NCI-H526 treated with DMSO at 0.1 percent for 48 hours (cell line): Measurements from ENCODE around the gene IGSF1.

Experiments
- DNase-seq: peaks from one replicate; lab custom pipeline; 2025; lab: John Stamatoyannopoulos, UW

The IGSF1 gene, protein sequence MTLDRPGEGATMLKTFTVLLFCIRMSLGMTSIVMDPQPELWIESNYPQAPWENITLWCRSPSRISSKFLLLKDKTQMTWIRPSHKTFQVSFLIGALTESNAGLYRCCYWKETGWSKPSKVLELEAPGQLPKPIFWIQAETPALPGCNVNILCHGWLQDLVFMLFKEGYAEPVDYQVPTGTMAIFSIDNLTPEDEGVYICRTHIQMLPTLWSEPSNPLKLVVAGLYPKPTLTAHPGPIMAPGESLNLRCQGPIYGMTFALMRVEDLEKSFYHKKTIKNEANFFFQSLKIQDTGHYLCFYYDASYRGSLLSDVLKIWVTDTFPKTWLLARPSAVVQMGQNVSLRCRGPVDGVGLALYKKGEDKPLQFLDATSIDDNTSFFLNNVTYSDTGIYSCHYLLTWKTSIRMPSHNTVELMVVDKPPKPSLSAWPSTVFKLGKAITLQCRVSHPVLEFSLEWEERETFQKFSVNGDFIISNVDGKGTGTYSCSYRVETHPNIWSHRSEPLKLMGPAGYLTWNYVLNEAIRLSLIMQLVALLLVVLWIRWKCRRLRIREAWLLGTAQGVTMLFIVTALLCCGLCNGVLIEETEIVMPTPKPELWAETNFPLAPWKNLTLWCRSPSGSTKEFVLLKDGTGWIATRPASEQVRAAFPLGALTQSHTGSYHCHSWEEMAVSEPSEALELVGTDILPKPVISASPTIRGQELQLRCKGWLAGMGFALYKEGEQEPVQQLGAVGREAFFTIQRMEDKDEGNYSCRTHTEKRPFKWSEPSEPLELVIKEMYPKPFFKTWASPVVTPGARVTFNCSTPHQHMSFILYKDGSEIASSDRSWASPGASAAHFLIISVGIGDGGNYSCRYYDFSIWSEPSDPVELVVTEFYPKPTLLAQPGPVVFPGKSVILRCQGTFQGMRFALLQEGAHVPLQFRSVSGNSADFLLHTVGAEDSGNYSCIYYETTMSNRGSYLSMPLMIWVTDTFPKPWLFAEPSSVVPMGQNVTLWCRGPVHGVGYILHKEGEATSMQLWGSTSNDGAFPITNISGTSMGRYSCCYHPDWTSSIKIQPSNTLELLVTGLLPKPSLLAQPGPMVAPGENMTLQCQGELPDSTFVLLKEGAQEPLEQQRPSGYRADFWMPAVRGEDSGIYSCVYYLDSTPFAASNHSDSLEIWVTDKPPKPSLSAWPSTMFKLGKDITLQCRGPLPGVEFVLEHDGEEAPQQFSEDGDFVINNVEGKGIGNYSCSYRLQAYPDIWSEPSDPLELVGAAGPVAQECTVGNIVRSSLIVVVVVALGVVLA (N-terminal part only)

DNA sequence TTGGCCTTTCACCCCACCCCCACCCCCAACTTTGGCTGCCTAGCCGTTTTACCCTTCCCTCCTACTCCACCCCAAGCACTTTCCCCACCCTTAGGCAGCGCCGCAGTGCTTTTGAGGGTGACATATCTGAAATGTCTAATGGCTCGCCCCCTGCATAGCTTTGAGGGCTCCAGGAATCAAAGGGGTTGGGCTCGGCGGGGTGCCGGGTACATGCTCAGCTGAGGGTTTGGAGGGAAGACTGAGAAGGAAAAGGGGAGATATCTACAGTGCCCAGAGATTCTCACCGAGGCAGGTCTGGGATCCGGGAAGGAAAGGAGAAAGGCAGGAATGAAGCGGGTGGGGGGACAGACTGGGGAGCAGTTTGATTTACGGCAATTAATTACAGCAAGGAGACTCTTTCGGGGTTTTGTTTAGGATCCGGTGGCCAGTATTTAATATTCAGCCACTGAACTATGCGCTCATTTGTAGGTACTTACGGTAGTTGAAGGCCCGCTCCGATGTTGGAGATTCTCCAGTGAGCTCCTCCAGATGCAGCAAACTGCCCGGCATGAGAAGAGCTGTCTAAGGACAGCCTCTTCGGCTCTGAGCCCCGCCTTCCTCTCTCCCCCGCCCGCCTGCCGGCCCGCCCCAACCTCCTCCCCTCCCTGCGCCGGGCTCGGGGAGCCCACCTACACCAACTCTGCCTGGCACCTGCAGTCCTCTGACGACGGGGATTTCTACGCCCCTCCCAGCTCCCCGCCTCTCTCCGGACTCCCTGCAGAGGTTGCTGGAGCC is at the start of gene IGSF1:
TSS of gene IGSF1 (minus strand) at position 569 of the 774 bp plus-strand sequence. CDS start 2,632 bp downstream, outside the sequence.
- DNase-seq = no peak

DNA sequence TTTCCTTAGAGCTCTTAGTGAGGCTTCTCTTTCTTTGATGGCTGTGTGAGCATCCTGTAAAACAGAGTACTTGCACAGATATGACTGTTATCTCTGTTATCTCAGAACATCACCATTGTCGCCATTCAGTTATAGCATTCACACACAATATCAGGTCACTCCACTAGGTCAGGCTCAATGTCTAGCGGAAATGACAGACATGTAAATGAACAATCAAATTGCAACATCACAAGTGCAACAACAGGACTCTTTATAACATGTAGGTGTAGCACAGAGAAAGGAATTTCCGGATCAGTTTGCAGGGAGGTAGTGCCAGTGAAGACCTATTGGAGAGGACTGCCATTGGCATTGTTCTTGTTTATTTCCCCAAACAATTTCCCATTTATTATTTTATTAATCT is 43.2 kb upstream of the IGSF1 start:
- no peak for DNase-seq

DNA sequence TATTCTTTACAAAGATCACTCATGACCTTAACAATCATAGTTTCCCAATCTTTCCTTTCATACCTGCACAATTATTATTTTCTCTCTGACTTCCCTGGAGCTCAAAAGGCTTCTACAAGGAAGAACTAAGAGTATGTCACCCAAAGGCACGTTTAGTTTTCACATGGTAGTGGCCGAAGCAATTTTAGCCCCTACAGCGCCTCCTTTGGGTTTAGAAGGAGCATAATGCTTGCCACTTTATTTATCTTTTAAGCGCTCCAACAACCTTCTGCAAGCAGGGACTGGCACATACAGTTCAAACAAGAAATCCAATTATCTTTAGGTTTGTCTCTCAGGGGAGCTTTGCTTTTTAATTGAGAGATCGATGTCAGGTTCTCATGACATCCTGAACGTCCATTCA is 42.0 kb upstream of the IGSF1 start:
- no peak for DNase-seq

DNA sequence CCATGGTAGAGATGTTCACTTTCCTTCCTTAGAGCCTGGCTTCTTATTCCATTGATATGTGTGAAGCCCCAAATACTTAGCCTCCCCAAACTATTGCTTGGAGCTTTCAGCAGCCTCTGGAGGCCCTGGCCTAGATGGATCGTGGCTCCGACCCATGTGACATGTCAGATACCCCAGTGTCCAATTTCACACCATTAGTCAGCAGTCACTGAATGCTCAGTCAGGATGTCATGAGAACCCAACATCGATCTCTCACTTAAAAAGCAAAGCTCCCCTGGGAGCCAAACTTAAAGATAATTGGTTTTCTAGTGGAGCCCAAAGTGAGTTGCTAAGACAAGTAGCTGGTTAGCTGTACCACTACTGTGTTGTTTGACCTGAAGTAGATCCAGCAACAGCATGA is 41.6 kb upstream of the IGSF1 start:
- no peak for DNase-seq

DNA sequence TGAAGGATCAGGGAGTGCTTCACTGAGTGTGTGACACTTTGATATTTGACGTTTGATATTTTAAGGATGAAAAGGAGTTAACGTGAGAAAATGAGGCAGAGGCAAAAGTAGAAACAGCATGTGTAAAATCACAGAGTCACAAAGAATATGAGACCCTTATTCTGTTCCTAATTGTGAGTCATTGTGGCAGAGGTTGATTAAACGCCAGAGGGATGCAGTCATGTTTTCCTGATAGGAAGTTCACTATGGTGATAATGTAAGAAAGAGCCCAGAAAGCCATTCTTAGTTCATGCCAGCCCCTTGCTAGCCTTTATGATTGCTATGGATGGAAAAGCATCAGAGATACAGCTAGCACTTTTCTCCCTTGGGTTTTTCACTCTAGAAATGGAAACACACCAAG is 33.5 kb upstream of the IGSF1 start:
- no peak for DNase-seq

DNA sequence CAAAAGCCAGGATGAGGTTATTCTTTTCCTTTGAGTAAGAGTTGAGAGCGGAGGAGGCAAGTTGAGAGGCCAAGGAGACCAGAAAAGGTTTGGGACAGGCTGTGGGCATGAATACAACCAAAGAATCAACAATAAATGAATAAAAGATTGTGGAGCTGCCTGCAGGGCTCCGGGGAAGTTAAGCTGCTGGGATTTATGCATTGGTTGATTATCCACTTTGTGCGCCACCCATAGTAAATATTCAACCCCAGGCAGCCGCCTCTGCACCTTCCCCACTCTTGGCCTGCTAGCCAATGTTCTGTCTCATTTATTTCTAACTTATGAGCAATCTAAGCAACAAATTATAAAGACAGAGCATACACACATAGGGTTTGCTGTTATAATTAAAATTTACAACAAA is 28.2 kb upstream of the IGSF1 start:
- DNase-seq = no peak

DNA sequence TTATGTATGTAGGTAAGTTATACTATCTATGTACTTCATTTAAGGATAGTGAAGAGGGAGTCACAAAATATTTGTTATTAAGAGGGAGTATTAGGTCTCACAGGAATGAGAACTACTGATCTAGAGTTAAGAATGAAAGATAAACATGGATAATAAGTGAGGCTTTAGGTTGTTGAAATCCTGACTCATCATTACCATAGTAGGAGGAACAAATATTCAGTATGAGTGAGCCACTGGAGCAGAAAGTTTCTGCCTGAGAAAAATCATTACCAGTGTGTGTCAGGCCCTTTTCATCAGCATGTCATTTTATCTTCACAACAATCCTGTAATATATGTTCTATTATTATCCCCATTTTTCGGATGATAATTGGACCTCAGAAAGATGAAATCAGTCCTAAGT is 27.2 kb upstream of the IGSF1 start:
- no peak for DNase-seq

DNA sequence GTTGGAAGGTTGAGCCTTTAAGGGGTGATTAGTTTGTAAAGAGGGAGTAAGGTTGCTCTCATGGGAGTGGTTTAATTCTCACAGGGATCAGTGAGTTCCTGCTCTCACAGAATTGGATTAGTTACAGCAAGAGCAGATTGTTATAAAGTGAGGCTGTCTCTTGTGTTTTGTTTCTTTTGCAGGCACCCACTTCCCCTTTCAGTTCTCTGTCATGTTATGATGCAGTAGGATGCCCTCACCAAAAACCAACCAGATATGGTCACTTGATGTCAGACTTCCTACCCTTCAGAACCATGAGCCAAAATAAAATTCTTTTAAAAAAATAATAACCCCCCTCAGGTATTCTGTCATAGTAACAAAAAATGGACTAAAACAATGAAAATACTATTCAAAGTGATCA is 19.9 kb upstream of the IGSF1 start:
- no peak for DNase-seq

DNA sequence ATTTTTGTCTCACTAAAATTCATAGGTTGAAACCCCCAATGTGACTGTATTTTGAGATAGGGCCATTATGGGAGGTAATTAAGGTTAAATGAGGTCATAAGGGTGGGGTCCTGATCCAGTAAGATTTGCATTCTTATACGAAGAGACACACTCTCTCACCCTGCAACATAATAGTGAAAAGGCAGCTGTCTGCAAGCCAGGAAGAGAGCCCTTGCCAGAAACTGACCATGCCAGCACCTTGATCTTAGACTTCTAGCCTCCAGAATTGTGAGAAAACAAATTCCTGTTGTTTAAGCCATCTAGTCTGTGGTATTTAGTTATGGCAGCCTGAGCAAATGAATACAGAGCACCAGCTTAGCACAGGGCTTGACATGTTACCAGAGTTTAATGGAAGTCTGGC is 17.5 kb upstream of the IGSF1 start:
- no peak for DNase-seq

DNA sequence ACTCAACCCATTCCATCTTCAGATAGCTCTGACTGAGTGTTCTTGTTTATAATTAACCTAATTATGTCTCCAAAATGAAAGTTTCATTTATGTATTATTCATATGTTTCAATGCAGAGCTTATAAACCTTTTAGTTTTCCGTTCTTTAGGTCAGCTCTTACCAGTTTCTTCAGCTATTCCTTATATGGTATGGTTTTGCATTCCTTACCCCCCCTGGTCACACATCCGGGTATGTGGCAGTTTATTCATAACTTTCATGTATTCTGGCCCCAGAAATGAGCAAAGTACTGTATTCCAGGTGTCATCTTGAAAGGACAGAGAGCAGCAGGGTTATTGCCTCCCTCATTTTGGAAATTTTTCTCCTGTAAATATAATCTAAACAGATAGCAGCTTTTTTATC is 16.8 kb upstream of the IGSF1 start:
- DNase-seq = no peak

DNA sequence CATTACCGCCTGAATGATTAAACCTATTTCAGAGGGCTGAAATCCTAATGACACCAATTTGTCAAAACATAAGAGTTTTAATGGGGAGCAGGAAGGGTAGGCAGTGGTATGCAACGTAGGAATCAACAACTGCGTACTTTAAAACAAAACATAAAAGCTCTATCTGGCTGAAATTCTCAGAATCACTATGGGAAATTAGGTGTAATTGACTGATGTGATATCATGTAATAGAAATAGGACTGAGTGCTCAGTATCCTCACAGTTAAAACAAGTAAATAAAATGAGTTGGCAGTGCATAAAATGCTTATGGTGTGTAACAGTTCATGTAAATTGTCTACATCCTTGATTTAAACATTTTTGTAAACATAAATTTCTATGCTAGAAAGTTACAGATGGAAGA is 13.6 kb upstream of the IGSF1 start:
- DNase-seq = no peak

DNA sequence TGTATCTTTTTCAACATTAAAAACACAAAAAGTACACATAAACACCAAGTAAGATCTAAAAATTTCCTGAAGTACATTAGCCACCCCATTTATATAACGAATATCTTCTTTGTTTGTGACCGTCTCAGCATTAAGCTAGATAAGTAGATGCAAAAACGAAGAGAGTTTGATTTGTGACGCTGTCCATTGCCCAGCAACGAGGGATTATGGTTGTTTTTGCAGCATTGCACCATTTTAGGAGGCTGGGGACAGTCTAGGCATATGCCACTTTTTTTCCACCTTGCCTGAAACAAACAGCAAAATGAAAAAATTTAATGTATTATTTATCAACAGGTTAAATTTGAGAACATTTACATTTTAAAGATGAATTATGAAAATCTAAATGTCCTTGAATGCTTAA is 12.0 kb upstream of the IGSF1 start:
- no peak for DNase-seq

DNA sequence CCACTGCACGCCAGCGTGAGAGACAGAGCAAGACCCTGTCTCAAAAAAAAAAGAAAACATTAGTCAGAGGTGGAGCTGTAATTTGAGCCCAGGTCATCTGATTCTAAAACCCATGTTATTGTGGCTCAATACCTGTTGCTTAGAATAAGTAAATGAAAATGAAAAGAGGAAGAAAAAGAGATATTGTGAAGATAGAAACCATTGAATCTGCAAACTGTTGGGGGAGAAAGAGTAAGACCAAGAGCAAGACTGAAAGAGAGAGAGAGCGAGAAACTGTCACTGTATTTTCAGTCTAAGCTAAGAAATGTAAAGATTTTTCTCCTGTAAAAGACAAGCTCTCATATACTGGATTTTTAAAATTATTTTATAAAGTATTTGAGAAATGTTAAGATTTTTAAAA is 9.7 kb upstream of the IGSF1 start:
- no peak for DNase-seq

DNA sequence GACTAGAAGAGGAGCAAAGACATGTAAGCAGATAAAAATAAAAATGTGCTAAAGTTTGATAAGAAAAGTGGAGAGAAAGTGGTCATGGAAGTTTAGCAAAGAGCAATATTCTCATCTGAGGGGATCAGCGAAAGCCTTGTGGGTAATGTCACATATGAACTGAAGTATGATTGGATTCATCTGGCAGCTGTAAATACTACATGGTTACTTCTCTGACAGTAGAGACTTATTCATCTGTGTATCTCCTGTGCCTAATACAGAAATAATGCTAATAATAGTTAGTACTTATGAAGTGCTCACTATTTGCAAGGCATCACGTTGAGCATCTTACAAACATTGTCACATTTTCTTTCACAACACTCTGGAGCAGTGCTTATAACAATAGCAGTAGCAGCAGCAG is 8.9 kb upstream of the IGSF1 start:
- no peak for DNase-seq

DNA sequence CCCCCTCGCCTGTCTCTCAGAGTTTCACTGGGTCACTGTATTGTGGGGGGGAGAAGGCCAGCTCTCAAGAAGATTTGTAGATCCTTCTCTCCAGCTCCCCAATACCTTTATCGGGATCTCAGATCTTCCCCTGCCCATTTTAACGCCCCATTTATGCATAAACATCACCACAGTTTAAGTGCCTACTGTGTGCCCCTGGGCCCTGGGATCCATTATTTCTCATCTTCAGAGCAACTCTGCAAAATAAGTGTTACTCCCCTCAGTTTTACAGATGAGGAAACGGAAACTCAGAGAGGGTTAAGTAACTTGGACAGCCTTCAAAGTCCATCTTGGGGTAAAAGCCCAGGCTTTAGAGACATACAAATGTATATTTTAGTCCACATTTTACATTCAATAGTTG is 421 bp upstream of the IGSF1 start:
- DNase-seq = no peak

DNA sequence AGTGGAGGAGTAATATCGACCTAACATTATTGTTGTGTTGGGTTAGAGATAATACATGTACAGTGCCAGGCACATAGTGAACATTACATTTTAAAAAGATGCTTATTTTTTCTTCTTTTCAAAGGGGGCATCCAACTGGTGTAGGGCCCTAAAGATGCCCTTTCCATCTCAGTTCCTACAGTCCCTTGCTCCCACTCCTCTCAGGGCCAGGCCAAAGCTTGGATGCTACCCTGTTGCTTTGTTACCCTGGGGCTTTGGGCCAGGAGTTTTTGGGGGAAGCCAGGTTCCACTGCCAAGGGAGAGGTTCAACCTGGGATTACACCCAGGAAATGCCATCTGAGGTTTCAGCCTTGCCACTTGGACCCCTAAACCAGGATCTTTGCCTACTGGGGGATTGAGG is 918 bp downstream of the IGSF1 start:
- no peak for DNase-seq

DNA sequence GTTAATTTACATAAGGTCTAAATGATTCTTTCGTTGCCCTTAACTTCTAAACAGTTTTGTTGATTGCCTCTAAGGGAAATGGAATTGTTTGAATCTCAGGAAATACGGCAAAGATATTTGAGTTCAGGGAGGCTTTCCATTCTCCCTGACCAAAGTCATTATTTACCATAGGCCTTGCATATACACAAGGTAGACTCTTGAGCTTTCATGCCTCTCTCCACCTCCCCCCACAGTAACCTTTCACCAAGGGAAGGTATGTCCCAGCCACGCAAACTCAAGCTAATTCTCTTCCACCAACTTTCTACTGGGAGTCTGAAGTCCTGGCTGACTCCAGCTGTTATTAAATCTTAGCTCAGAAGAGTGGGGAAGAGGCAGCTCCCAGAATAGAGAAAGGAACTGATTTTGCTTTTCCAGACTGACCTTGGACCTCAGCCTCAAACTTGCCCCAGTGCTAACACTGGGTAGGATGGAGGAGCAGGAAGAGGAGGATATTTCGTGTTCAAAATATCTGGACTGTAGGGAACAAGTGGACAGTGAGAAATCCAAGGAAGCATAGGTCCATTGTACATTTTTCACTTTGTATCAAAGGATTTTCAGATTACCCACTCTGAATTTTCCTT is 1.4 kb downstream of the IGSF1 start:
- DNase-seq = no peak

DNA sequence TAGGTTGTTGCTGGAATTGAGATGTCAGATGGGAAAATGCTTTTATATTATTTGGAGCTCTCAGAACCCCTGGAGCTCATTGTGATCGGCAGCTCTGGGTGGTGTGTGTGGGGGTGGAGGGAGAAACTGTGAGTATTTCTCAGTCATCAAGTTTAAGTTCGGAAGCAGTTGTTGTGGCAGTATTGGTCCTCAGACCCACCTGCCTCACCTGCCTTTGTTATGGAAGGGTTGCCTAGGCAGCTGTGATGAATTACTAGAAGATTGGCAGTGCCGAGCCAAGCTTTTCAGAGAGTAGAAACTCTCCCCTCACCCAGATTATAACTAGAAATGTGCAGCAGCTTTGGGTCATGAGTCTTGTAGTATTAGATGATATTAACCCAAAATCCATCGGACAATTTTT is 9.5 kb downstream of the IGSF1 start:
- no peak for DNase-seq

DNA sequence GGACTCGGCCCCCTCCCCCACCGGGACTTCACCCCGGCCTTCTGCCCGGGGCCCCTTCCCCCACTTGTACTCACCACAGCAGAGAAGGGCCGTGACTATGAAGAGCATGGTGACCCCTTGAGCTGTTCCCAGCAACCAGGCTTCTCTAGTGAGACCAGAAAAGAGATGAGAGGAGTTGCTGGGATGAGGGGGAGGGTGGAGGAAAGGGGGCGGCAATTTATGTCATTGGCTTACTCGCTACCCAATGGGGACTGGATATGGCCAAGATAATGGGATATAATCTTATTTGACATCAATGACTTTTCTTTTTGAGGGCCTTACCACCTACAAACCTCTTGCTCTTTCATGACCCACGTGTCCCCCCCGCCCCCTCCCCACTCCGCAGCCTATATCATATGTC is 9.9 kb downstream of the IGSF1 start:
- no peak for DNase-seq

DNA sequence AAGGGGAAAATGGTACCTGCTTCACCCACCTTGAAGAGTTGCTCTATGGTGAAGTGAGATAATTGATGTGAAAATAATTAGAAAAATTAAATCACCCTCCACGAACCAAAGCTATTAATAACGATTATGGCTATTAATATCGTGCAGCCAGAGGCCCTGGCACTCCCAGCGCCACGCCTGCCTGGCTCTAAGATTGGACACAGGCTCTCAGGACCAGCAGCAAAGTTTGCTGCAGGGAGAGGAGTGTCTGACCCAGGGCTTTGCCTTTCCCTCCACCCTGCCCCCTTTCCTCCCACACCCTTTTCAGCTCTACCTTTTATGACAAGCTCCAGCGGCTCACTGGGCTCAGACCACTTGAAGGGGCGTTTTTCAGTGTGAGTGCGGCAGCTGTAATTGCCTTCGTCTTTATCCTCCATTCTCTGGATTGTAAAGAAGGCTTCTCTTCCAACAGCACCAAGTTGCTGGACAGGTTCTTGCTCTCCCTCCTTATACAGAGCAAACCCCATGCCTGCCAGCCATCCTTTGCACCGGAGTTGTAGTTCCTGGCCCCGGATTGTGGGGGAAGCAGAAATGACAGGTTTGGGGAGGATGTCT is 11.5 kb downstream of the IGSF1 start:
- no peak for DNase-seq

DNA sequence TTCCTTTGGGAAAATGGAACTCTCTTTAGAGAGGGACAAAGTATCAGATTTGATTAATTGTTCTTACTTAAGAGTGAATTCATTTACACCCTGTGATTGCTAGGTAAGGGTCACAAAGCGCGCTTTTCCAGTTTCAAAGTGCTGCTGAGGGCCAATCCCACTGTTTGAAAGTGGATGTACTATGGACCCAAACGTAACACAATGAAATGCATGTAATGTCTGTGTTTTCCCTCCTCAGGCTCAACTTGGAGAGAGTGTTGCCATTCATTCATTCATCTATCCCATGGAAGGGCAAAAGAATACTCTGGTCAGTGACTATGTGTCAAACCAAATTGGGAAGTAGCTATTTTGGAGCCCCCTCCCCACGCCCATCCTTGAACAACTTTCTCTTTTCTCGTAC is 16.1 kb downstream of the IGSF1 start:
- no peak for DNase-seq
